ENCODE data around the gene SLC20A1.

Gene SLC20A1

DNA sequence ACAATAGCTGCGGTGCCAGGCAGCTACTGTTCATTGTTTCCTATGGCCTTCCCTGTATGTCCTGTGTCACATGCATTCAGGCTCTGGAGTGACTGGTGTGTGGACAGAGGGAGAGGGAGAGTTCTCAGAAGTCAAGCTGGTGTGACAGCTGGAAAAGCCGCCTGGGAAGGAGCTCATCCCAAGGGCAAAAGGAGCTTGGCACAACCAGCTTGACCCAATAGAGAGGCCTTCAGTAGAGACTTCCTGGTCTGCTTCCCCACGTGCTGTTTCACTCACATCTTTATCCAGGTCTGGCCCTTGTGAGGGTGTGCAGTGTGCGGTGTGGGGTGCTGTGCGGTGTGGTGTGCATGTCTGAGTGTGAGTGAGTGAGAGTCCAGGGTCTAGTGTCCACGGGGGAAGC lies 64.0 kb downstream of the SLC20A1 start:
- no peak for DNase-seq (ENCODE audit: low read depth)

DNA sequence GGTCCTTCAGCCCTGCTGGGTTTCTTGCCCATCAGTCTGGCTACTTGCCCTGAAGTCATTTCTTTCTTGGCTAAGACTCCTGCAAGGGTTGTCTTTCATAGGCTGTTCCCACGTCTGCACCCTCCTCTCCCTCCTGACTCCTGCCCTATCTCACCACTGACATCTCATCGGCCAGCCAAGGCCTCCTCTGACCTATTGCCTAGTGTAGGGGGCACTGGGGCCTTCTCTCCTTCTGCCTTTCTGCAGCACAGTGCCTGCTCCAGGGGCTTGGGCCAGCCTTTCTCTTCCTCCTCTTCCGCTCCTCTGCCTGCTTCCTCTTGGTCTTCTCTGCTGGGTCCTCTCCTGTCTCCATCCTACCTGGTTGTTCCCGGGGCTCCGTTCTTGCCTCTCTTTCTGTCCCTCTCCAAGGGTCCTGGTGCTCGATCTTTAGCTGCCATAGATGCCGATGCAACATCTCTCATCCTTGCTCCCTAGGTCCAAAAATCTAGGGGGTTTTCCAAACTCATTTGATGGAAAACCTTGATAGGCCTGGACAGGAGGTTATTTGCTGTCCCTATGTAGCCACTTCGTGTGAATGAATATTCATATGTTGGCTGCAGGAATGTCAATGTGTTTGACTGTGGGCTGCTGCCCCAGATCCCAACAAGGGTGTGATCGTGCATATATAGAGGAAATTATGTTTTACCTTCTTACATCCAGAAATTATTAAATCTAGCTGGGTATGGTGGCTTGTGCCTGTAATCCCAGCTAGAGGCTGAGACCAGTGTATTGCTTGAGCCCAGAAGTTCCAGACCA lies 65.4 kb downstream of the SLC20A1 start:
- DNase-seq (ENCODE audit: low read depth) = no peak

DNA sequence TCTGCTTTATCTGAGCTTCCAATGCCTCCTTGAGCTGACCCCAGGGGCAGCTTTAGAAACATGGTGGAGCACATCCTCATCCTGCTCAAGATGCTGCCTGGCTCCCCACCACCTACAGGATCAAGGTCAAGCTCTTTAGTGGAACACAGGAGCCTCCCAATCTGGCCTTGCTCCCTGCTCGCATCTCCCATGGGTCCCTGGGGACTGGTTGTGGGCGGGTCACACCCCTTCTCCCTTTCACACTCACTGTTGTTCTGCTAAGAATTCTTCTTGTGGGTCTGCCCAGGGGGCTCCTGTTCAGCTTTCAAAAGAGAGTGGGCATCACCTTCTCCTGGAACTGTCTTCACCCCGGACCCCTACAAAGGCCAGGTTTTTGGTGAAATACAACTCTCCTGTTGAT lies 66.7 kb downstream of the SLC20A1 start:
- no peak for DNase-seq (ENCODE audit: low read depth)

DNA sequence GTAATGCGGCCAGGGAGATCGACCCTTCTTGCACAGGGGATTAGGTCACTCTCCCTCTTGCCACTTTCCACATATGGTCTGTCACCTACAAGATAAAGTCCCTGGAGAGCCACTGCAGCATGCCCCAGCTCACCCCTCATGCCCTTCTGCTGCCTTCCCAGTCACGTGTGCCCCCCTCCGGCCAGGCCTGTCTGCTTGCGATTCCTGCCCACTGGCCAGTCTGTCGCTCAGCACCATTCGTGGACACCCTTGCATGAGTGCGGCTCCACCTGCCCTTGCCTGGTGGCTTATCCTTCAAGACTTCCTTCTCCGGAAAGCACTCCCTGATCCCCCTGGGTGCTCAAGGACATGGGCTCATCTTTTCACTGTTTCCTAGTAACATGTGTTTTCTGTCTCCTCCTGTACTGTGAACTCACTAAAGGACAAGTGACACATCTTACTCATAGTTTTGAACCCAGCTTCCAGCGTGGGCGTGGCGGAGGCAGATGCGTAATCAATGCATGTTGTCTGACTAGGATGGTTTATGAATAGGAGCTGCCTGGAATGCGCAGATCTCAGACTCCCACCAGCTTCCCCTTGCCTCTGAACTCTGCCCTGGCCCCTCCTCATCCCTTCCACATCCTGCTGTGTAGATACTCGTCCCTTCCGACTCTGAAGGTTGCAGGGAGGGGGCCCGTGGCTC lies 67.3 kb downstream of the SLC20A1 start:
- DNase-seq (ENCODE audit: low read depth) = peak; percentile 58

All from EH (cell line).